Tibial nerve (tissue), 4 donors: ENCODE data around the gene KCNT1. TPM values are rescaled to one million over a fixed set of nuclear protein-coding genes. Genes with fewer than 3 reads are reported as not detected.

Source experiments
- DNase-seq, 2 donors: peaks; one replicate each; pipeline ENCODE4 v3.0.0-alpha.2; 2019; ENCODE audit warnings: low spot score in 2 of 2
- H3K27ac ChIP-seq, 4 donors: fragments of 200-600 bp; sonication (generic) in 3 of 4; one replicate each; pipeline ENCODE4 v1.5.1; 2017 to 2019; ENCODE audit warnings: mild to moderate bottlenecking in 1 of 4
- H3K27me3 ChIP-seq, 2 donors: fragments of 200-600 bp; sonication (generic) in 1 of 2; one replicate each; pipeline versions ENCODE4 v1.5.1 to v1.6.0; 2017 to 2019
- H3K36me3 ChIP-seq, 3 donors: fragments of 200-600 bp; sonication (generic); one replicate each; pipeline ENCODE4 v1.5.1; 2018 to 2019
- H3K4me1 ChIP-seq, 4 donors: fragments of 200-600 bp; sonication (generic) in 3 of 4; one replicate each; pipeline ENCODE4 v1.5.1; 2017 to 2019
- H3K4me3 ChIP-seq, 4 donors: fragments of 200-600 bp; sonication (generic) in 3 of 4; one replicate each; pipeline ENCODE4 v1.5.1; 2017 to 2019; ENCODE audit warnings: mild to moderate bottlenecking in 1 of 4, moderate library complexity in 1 of 4
- H3K9me3 ChIP-seq, 4 donors: fragments of 200-600 bp; sonication (generic) in 3 of 4; one replicate each; pipeline ENCODE4 v1.5.1; 2017 to 2019
- EP300 ChIP-seq, 2 donors: sonication (generic); formaldehyde crosslinking; IDR thresholded peaks; one replicate each; pipeline ENCODE4 v1.6.1; 2017; ENCODE audit warnings: antibody characterized with exemption in 2 of 2, mild to moderate bottlenecking in 1 of 2
- POLR2A ChIP-seq, 2 donors: fragments of 450-650 bp; IDR thresholded peaks; one replicate each; pipeline ENCODE4 v1.6.1; 2017; ENCODE audit warnings: antibody characterized with exemption in 2 of 2, mild to moderate bottlenecking in 2 of 2, moderate library complexity in 2 of 2
- WGBS, 2 donors: methylation state at CpG; one replicate each; pipeline ENCODE4 v1.1.5; 2018; 5-methylcytosine and 5-hydroxymethylcytosine counted together
- total RNA-seq, 4 donors: library from RNA; depleted of rRNA; stranded (reverse); fragments of >200 nt; gene quantifications; one replicate each; pipeline ENCODE4 v1.1.0, GENCODE V29; 2016
- TF ChIP-seq, protein P1 (sequence below), 5 experiments: fragments of 200-600 bp in 3 of 5; fragments of 450-650 bp in 2 of 5; sonication (generic) in 3 of 5; IDR thresholded peaks; one replicate each; pipeline ENCODE4 v1.5.1; 2016 to 2019; ENCODE audit warnings: antibody characterized with exemption in 5 of 5, mild to moderate bottlenecking in 3 of 5, moderate library complexity in 2 of 5

Gene KCNT1
- total RNA-seq, 4 donors from 2014 or later = under 0.01 to 0.39 TPM; not detected in 2

DNA sequence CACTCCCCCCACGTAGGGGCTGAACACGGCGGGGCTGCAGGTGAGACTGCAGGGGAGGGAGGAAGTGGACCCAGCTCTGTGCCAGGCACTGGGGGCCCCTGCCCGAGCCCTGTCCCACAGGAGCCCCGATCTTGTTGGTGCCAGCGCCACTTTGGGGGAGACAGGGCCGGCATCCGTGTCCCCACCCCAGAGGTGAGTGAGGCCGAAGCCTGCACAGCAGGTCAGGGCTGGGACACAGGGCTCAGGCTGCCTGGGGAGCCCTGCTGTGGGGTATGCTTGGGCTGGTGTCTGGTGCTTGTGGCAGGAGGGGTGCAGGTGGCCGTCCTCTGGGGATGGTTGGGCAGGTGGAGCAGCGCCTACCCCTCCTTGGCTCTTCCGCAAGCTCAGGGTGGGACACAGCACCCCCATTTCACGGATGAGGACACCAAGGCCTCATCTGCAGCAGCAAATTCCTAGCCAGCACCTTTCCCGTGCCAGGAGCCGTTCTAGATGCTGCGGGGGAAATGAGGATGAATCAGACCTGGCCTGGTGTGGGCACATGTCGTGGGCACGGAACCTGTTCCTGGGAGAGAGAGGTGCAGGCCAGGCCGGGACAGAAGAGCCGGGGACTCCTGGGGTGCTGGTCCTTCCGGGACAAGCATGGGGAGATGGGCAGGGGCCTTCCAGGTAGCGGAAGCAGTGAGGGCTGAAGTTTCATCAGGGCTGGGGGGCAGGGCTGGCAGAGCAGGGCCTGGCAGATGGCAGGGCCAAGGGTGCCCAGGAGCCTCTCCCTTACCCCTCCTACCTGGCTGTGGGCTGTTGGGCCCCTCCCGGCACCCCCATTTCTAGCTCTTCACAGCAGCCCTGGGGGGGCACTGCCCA is 35.2 kb downstream of the KCNT1 start:
- DNase-seq = no peak
- Histone ChIP-seq H3K36me3 (no peaks in the 10 kb centered on the region), H3K4me3 (no peak overlapping the region), H3K27ac (no peak overlapping the region), H3K4me1 (no peaks in the 10 kb centered on the region), H3K9me3 (peaks cover 0 to 14% (median 0%) of the 10 kb centered on the region in 4 donors), H3K27me3 (peaks cover 0 to 55% of the 10 kb centered on the region in 2 donors)
- 56 to 71% methylated on average over 12 to 16 of the region's 23 CpGs for WGBS, 2 donors
- TF ChIP-seq EP300 (IDR thresholded peaks at IDR 0.05) = no peak

DNA sequence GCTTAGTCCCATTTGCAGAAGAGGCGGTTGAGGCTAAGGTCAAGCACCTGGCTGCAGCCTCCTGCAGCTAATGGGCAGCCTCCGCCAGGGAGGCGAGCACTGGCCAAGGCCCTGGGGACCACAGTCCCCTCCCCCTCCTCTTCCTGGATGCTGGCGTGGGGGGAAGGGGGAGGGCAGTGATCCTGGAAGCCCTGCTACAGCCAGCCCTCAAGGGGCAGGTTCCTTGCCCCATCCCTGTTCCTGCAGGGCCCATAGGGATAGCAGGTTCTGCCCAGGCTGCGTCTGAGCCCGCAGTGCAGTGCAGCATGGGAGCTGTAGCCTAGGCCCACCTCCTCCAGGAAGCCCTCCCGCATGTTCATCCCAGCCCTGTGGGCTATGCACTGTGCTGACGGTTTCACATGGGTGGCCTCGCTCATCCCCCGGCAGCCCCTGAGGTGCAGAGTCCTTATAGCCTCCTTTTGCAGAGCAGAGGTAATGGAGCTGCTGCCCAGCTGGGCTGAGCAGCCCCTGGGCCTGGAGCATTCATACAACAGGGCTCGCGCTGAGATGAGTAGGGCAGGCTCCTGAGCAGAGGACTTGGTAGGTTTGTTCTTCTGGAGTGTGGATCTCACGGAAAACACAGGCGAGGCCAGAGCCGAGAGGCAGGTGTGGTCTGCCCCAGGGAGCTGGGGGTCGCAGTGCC is 36.0 kb downstream of the KCNT1 start:
- no peak for DNase-seq
- no peaks in the 10 kb centered on the region for H3K4me1 ChIP-seq
- peaks cover 0 to 55% of the 10 kb centered on the region in 2 donors for H3K27me3 ChIP-seq
- H3K4me3 ChIP-seq = no peak overlapping the region
- TF ChIP-seq POLR2A (IDR thresholded peaks at IDR 0.05) (no peak), EP300 (IDR thresholded peaks at IDR 0.05) (no peak)
- TF ChIP-seq, protein P1, sequence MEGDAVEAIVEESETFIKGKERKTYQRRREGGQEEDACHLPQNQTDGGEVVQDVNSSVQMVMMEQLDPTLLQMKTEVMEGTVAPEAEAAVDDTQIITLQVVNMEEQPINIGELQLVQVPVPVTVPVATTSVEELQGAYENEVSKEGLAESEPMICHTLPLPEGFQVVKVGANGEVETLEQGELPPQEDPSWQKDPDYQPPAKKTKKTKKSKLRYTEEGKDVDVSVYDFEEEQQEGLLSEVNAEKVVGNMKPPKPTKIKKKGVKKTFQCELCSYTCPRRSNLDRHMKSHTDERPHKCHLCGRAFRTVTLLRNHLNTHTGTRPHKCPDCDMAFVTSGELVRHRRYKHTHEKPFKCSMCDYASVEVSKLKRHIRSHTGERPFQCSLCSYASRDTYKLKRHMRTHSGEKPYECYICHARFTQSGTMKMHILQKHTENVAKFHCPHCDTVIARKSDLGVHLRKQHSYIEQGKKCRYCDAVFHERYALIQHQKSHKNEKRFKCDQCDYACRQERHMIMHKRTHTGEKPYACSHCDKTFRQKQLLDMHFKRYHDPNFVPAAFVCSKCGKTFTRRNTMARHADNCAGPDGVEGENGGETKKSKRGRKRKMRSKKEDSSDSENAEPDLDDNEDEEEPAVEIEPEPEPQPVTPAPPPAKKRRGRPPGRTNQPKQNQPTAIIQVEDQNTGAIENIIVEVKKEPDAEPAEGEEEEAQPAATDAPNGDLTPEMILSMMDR (IDR thresholded peaks at IDR 0.05) = no peak
- no peak overlapping the region for H3K27ac ChIP-seq
- H3K36me3 ChIP-seq = no peaks in the 10 kb centered on the region
- 24 to 63% methylated on average over 3 to 4 of the region's 16 CpGs for WGBS, 2 donors
- peaks cover 0 to 8% (median 0%) of the 10 kb centered on the region in 4 donors for H3K9me3 ChIP-seq

DNA sequence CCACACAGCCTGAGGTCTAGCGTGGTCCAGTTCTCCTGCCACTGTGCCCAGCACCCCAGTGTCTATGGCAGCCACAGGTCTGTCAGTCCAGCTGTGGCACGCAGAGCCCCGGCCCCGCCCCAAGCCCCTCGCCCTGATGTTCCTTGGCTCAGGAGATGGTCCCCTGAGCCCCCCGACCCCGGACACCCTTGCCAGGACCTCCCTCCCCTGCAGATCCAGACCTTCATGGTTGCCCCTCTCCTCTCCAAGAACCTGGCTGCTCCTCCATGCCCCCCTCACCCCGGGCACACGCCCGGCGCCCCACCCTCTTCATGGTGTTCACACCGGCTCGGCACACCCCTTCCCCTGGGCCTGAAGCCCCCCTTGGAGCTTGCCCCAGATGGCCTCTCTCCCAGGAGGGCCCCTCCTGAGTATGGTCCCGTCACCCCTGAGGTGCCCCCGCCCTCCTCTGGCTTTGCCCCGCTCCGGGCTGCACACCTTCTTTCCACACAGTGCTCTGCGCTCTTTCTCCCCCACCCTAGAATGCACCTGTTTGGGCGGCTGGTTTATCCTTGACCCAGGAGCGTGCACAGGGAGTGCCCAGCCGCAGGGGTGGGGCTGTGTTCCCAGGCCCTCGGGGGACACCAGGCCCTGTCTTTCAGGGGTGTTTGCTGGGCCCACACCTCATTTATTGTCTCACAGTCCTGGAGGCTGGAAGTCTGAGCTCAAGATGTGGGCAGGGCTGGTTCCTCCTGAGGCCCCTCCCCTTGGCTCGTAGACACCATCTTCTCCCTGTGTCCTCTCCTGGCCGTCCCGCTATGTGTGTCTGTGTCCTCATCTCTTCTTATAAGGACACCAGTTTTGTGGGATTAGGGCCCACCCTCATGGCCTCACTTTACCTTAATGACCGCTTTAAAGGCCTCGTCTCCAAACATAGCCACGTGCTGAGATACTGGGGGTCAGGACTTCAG is 37.6 kb downstream of the KCNT1 start:
- H3K4me3 ChIP-seq = no peak overlapping the region
- H3K4me1 ChIP-seq = no peaks in the 10 kb centered on the region
- 71 to 72% methylated on average over 27 to 28 of the region's 28 CpGs for WGBS, 2 donors
- peaks cover 0 to 6% (median 0%) of the 10 kb centered on the region in 4 donors for H3K9me3 ChIP-seq
- no peak overlapping the region for H3K27ac ChIP-seq
- TF ChIP-seq EP300 (IDR thresholded peaks at IDR 0.05) (no peak), POLR2A (IDR thresholded peaks at IDR 0.05) (no peak)
- TF ChIP-seq, protein P1 (IDR thresholded peaks at IDR 0.05) = no peak
- DNase-seq = no peak
- no peaks in the 10 kb centered on the region for H3K36me3 ChIP-seq
- H3K27me3 ChIP-seq = peaks cover 0 to 55% of the 10 kb centered on the region in 2 donors

DNA sequence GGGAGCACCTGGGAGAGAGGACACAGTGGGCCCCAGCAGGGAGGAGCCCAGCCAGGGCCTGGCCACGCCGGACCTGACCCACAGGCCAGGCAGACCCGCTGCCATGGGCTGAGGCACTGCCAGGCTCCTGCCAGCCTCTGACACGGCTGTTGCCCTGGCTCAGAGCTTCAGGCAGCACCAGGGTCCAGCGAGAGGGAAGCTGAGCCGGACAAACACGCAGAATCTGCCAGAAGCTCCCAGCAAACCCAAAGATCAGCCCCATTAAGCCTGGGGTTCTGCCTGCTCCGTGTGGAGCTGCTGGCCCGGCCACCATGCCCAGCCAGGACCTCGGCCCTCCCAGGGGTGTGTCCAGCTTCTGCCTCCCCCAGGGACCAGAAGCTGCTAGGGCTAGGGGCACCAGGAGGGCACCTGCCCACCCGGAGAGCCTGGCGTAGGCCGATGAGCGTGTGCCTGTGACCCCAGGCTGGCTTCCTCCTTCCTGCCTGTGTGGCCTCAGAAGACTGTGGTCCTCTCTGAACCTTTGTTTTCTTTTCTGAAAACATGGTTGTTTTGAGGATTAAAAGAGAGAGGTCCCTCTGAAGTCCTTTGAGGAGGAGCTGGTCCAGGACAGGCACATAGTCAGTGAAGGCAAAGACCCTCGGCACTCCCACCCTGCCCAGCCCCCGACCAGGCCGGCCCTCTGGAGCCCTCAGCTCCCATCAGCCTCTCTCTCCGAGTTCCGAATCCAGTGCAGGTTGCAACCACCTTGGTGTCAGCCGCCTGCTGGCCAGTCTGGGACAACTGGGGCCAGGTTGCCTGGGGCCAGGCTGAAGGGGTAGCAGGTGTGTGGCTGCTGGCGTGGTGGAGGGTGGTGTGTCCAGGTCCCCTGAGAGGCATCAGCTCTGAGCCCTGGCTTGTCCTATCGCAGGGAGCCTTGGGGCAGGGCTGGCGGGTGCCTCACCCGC is 39.6 kb downstream of the KCNT1 start:
- no peak for TF ChIP-seq POLR2A (IDR thresholded peaks at IDR 0.05)
- TF ChIP-seq, protein P1 (IDR thresholded peaks at IDR 0.05) = no peak
- no peak for TF ChIP-seq EP300 (IDR thresholded peaks at IDR 0.05)
- WGBS, 2 donors = 63 to 77% methylated on average over 14 to 23 of the region's 24 CpGs
- no peaks in the 10 kb centered on the region for H3K36me3 ChIP-seq
- H3K4me1 ChIP-seq = no peaks in the 10 kb centered on the region
- no peak overlapping the region for H3K27ac ChIP-seq
- no peak overlapping the region for H3K4me3 ChIP-seq
- H3K27me3 ChIP-seq = peaks cover 0 to 45% of the 10 kb centered on the region in 2 donors
- H3K9me3 ChIP-seq = no peaks in the 10 kb centered on the region
- DNase-seq = no peak
